SU-DHL-6 (cell line): ENCODE measurements around the gene DCAF12.

Experiments
- EZH2phosphoT487 ChIP-seq: fragments of 200-600 bp; sonication (generic), shearing (Covaris generic); conservative IDR thresholded peaks from 2 replicates; pipeline ENCODE4 v1.6.1; 2018; ENCODE audit warnings: mild to moderate bottlenecking, antibody characterized with exemption, low read length, moderate library complexity, mixed read lengths
- TF ChIP-seq, protein P1 (sequence below): fragments of 200-600 bp; sonication (generic); IDR thresholded peaks from one replicate; pipeline ENCODE4 v1.5.1; 2017; ENCODE audit warnings: antibody characterized with exemption, mild to moderate bottlenecking, low read length, moderate library complexity; ENCODE audit not compliant: insufficient read depth, poor library complexity, severe bottlenecking

DNA sequence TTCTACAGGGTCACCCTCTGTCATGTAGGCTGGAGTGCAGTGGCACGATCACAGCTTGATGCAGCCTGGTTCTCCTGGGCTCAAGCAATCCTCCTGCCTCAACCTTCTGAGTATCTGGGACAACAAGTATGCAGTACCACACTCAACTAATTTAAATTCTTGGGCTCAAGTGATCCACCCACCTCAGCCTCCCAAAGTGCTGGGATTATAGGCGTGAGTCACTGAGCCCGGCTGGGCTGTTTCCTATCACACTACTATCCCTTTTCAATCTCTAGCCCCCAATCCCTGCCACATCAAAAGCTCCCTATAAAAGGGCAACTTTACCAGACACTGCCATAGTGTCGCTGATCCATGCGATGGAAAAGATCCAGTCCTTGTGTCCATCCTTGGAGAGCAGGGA, 20.4 kb downstream of the DCAF12 start:
- TF ChIP-seq, protein P1, sequence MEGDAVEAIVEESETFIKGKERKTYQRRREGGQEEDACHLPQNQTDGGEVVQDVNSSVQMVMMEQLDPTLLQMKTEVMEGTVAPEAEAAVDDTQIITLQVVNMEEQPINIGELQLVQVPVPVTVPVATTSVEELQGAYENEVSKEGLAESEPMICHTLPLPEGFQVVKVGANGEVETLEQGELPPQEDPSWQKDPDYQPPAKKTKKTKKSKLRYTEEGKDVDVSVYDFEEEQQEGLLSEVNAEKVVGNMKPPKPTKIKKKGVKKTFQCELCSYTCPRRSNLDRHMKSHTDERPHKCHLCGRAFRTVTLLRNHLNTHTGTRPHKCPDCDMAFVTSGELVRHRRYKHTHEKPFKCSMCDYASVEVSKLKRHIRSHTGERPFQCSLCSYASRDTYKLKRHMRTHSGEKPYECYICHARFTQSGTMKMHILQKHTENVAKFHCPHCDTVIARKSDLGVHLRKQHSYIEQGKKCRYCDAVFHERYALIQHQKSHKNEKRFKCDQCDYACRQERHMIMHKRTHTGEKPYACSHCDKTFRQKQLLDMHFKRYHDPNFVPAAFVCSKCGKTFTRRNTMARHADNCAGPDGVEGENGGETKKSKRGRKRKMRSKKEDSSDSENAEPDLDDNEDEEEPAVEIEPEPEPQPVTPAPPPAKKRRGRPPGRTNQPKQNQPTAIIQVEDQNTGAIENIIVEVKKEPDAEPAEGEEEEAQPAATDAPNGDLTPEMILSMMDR = no peak
- no peak for TF ChIP-seq EZH2phosphoT487
